Endodermal cell (in vitro differentiated cells): ENCODE measurements around the gene ARID5B. TPM values are rescaled to one million over a fixed set of nuclear protein-coding genes. Genes with fewer than 3 reads are reported as not detected.

Experiments
- DNase-seq: peaks from one replicate; pipeline ENCODE4 v3.0.0-alpha.2; 2017
- H3K27ac ChIP-seq: 2 replicates; pipeline ENCODE4 v1.5.1; 2013; ENCODE audit warnings: mild to moderate bottlenecking, low read depth, low read length, moderate library complexity
- H3K27me3 ChIP-seq: 2 replicates; pipeline ENCODE4 v1.6.1; 2013; ENCODE audit warnings: mild to moderate bottlenecking, low read length, moderate library complexity; ENCODE audit not compliant: insufficient read depth, control insufficient read depth, poor library complexity, severe bottlenecking
- H3K36me3 ChIP-seq: 2 replicates; pipeline ENCODE4 v1.7.0; 2013; ENCODE audit warnings: mild to moderate bottlenecking, low read length, moderate library complexity; ENCODE audit not compliant: control insufficient read depth, insufficient read depth
- H3K4me1 ChIP-seq: one replicate; pipeline ENCODE4 v1.7.0; 2013; ENCODE audit warnings: low read length; ENCODE audit not compliant: control insufficient read depth, insufficient read depth
- H3K4me3 ChIP-seq: 2 replicates; pipeline ENCODE4 v1.5.1; 2013; ENCODE audit warnings: mild to moderate bottlenecking, low read length, moderate library complexity
- H3K9ac ChIP-seq: 2 replicates; pipeline ENCODE4 v1.6.1; 2013; ENCODE audit warnings: mild to moderate bottlenecking, low read length, moderate library complexity; ENCODE audit not compliant: poor library complexity, severe bottlenecking; ENCODE audit errors: extremely low read depth
- H3K9me3 ChIP-seq: 2 replicates; pipeline ENCODE4 v1.6.1; 2013; ENCODE audit warnings: mild to moderate bottlenecking, low read length, moderate library complexity; ENCODE audit not compliant: control insufficient read depth
- H3K27ac Mint-ChIP-seq: 2 replicates; pipeline ENCODE4 v1.8.0; 2020; ENCODE audit warnings: mixed read lengths
- H3K27me3 Mint-ChIP-seq: 2 replicates; pipeline ENCODE4 v1.8.0; 2021; ENCODE audit warnings: mild to moderate bottlenecking, mixed read lengths; ENCODE audit not compliant: insufficient read depth
- H3K36me3 Mint-ChIP-seq: 2 replicates; pipeline ENCODE4 v1.8.0; 2020; ENCODE audit warnings: low read depth, mixed read lengths
- H3K4me1 Mint-ChIP-seq: 2 replicates; pipeline ENCODE4 v1.8.0; 2020; ENCODE audit warnings: mixed read lengths
- H3K4me3 Mint-ChIP-seq: 2 replicates; pipeline ENCODE4 v1.8.0; 2020; ENCODE audit warnings: mild to moderate bottlenecking, moderate library complexity, mixed read lengths
- H3K9me3 Mint-ChIP-seq: 2 replicates; pipeline ENCODE4 v1.8.0; 2020; ENCODE audit warnings: mild to moderate bottlenecking, mixed read lengths
- CTCF ChIP-seq: fragments of 200-600 bp; sonication (generic); conservative IDR thresholded peaks from 2 replicates; pipeline ENCODE4 v1.5.0; 2021; ENCODE audit warnings: antibody characterized with exemption, mild to moderate bottlenecking
- WGBS, 2 experiments: methylation state at CpG; one replicate each; pipeline versions ENCODE4 v1.1.5 to v1.1.7; 2013; ENCODE audit warnings: missing lambda C conversion rate in 2 of 2, mixed read lengths in 1 of 2; ENCODE audit not compliant: insufficient coverage in 1 of 2, insufficient read length in 1 of 2; 5-methylcytosine and 5-hydroxymethylcytosine counted together
- total RNA-seq, 2 donors: library from RNA; stranded (reverse); fragmentation: NEBNext Ultra II Directional in 1 of 2; extraction: Animal tissue kit (Norgen Biotek cat#: 25700) in 1 of 2; gene quantifications; 2 replicates in 1 of 2; 3 replicates in 1 of 2; pipeline ENCODE4 v1.2.1, GENCODE V29; 2021

ARID5B gene
- total RNA-seq, 2 donors from 2014 or later, result 1.2 to 1.8 TPM

GRCh38 chr10:61911425-61911824, 9.9 kb downstream of the ARID5B start:
- no peaks in the 10 kb centered on the region for H3K4me1 ChIP-seq
- no peak for TF ChIP-seq CTCF
- no peak overlapping the region for H3K9ac ChIP-seq
- H3K4me3 Mint-ChIP-seq, result no peak overlapping the region
- no peak for DNase-seq
- no peaks in the 10 kb centered on the region for H3K9me3 ChIP-seq
- H3K36me3 ChIP-seq, result no peaks in the 10 kb centered on the region
- no peaks in the 10 kb centered on the region for H3K27me3 ChIP-seq
- H3K27ac ChIP-seq, result no peak overlapping the region
- H3K4me3 ChIP-seq, result no peak overlapping the region
- no peak overlapping the region for H3K27ac Mint-ChIP-seq
- H3K9me3 Mint-ChIP-seq, result no peaks in the 10 kb centered on the region
- no peaks in the 10 kb centered on the region for H3K4me1 Mint-ChIP-seq
- peaks cover 2% of the 10 kb centered on the region for H3K27me3 Mint-ChIP-seq
- WGBS, 2 experiments, result 93% methylated on average over 5 of the region's 5 CpGs; no CpG with 5 or more reads in 1 of the 2 experiments
- H3K36me3 Mint-ChIP-seq, result no peaks in the 10 kb centered on the region

- H3K4me3 Mint-ChIP-seq, result no peak overlapping the region
- H3K27ac Mint-ChIP-seq, result no peak overlapping the region
- Histone ChIP-seq H3K9me3 (no peaks in the 10 kb centered on the region), H3K9ac (no peak overlapping the region), H3K4me3 (no peak overlapping the region), H3K4me1 (no peaks in the 10 kb centered on the region), H3K27me3 (no peaks in the 10 kb centered on the region), H3K27ac (no peak overlapping the region), H3K36me3 (no peaks in the 10 kb centered on the region)
- TF ChIP-seq CTCF, result no peak
- no peak for DNase-seq
- no peaks in the 10 kb centered on the region for H3K4me1 Mint-ChIP-seq
- no peaks in the 10 kb centered on the region for H3K9me3 Mint-ChIP-seq
- H3K27me3 Mint-ChIP-seq, result peaks cover 2% of the 10 kb centered on the region
- H3K36me3 Mint-ChIP-seq, result no peaks in the 10 kb centered on the region
- WGBS, 2 experiments, result 90 to 93% methylated on average over 2 of the region's 2 CpGs
These were observed 11.5 kb downstream of the ARID5B start for GRCh38 chr10:61912981-61913380.

- no peak for TF ChIP-seq CTCF
- H3K27ac ChIP-seq, result no peak overlapping the region
- no peaks in the 10 kb centered on the region for H3K9me3 ChIP-seq
- Mint-ChIP-seq H3K27me3 (peaks cover 7% of the 10 kb centered on the region), H3K27ac (no peak overlapping the region), H3K9me3 (peaks cover 10% of the 10 kb centered on the region), H3K4me1 (no peaks in the 10 kb centered on the region), H3K36me3 (peaks cover 2% of the 10 kb centered on the region), H3K4me3 (no peak overlapping the region)
- H3K36me3 ChIP-seq, result no peaks in the 10 kb centered on the region
- no peak overlapping the region for H3K4me3 ChIP-seq
- H3K9ac ChIP-seq, result no peak overlapping the region
- no peaks in the 10 kb centered on the region for H3K4me1 ChIP-seq
- WGBS, 2 experiments, result 100% methylated on average over 1 of the region's 1 CpG; no CpG with 5 or more reads in 1 of the 2 experiments
- H3K27me3 ChIP-seq, result no peaks in the 10 kb centered on the region
- DNase-seq, result no peak
These were observed 16.6 kb downstream of the ARID5B start for GRCh38 chr10:61918140-61918539.
